HEK293T (cell line): ENCODE measurements around the gene SLC22A14.

ENCODE experiments used
- CTCF ChIA-PET: fragments of 350-600 bp; formaldehyde crosslinking; extraction: SDS; loops from one replicate; lab custom pipeline; 2021; ENCODE audit warnings: antibody characterized with exemption, inconsistent platforms; lab: Yijun Ruan, JAX
- POLR2A ChIA-PET: fragments of 350-600 bp; formaldehyde crosslinking; extraction: SDS; loops from one replicate; lab custom pipeline; 2020; ENCODE audit warnings: antibody characterized with exemption, inconsistent platforms; lab: Yijun Ruan, JAX
- DNase-seq: peaks from one replicate; pipeline ENCODE4 v3.0.0; 2012; ENCODE audit warnings: mixed read lengths; ENCODE audit errors: extremely low spot score
- ARNT ChIP-seq: fragments of 450-650 bp; IDR thresholded peaks from 2 replicates; pipeline ENCODE4 v1.6.1; 2017; ENCODE audit warnings: mild to moderate bottlenecking
- BHLHE40 ChIP-seq: fragments of 450-650 bp; IDR thresholded peaks from 2 replicates; pipeline ENCODE4 v1.6.1; 2016; ENCODE audit warnings: mild to moderate bottlenecking, moderate library complexity, borderline replicate concordance
- CTBP1 ChIP-seq: fragments of 450-650 bp; IDR thresholded peaks from 2 replicates; pipeline ENCODE4 v1.6.1; 2016; ENCODE audit warnings: borderline replicate concordance
- ELF4 ChIP-seq: fragments of 450-650 bp; IDR thresholded peaks from 2 replicates; pipeline ENCODE4 v1.6.1; 2017; ENCODE audit warnings: antibody characterized with exemption
- FOXA1 ChIP-seq: fragments of 450-650 bp; IDR thresholded peaks from 2 replicates; pipeline ENCODE4 v1.6.1; 2016; ENCODE audit warnings: mild to moderate bottlenecking
- FOXK2 ChIP-seq: fragments of 450-650 bp; IDR thresholded peaks from 2 replicates; pipeline ENCODE4 v1.6.1; 2016; ENCODE audit warnings: mild to moderate bottlenecking
- FOXM1 ChIP-seq: fragments of 450-650 bp; IDR thresholded peaks from 2 replicates; pipeline ENCODE4 v1.6.1; 2017; ENCODE audit warnings: mild to moderate bottlenecking, borderline replicate concordance
- HDGF ChIP-seq: fragments of 450-650 bp; IDR thresholded peaks from 2 replicates; pipeline ENCODE4 v1.6.1; 2017; ENCODE audit warnings: antibody characterized with exemption, borderline replicate concordance
- L3MBTL2 ChIP-seq: fragments of 450-650 bp; conservative IDR thresholded peaks from 2 replicates; pipeline ENCODE4 v1.6.1; 2016; ENCODE audit warnings: mild to moderate bottlenecking
- LEF1 ChIP-seq: fragments of 450-650 bp; IDR thresholded peaks from 2 replicates; pipeline ENCODE4 v1.6.1; 2017; ENCODE audit warnings: mild to moderate bottlenecking, borderline replicate concordance
- NFRKB ChIP-seq: fragments of 450-650 bp; IDR thresholded peaks from 2 replicates; pipeline ENCODE4 v1.6.1; 2016; ENCODE audit warnings: mild to moderate bottlenecking, moderate library complexity
- PKNOX1 ChIP-seq: fragments of 450-650 bp; IDR thresholded peaks from 2 replicates; pipeline ENCODE4 v1.6.1; 2016
- SP1 ChIP-seq: fragments of 450-650 bp; IDR thresholded peaks from 2 replicates; pipeline ENCODE4 v1.6.1; 2017
- SUZ12 ChIP-seq: fragments of 450-650 bp; IDR thresholded peaks from 2 replicates; pipeline ENCODE4 v1.6.1; 2016; ENCODE audit warnings: mild to moderate bottlenecking
- TARDBP ChIP-seq: fragments of 450-650 bp; IDR thresholded peaks from 2 replicates; pipeline ENCODE4 v1.6.1; 2016
- ZNF384 ChIP-seq: fragments of 450-650 bp; IDR thresholded peaks from 2 replicates; pipeline ENCODE4 v1.6.1; 2016

SLC22A14 gene

GRCh38 chr3:38297537-38297936 is 15.4 kb downstream of the SLC22A14 start:
- TF ChIP-seq FOXM1 (no peak), LEF1 (no peak), HDGF (no peak), L3MBTL2 (no peak), FOXA1 (no peak), ARNT (no peak), BHLHE40 (no peak), PKNOX1 (no peak), ZNF384 (no peak), TARDBP (no peak), NFRKB (no peak)
- POLR2A ChIA-PET: no interaction called here
- CTCF ChIA-PET: interaction anchor here (0.6 to 1.5 kb wide), 4 partner anchors 33 to 181 kb away, joined by 3 to 4 read pairs (median 3); partner anchors contain the start of gene OXSR1
- no peak for DNase-seq

- TF ChIP-seq L3MBTL2: no peak
- no peak for TF ChIP-seq ELF4
- TF ChIP-seq HDGF: no peak
- TF ChIP-seq FOXK2: no peak
- DNase-seq: peak; percentile 11
- ChIA-PET POLR2A (no interaction called here), CTCF (interaction anchor here (0.6 to 1.5 kb wide), 6 partner anchors 24 to 181 kb away, joined by 3 to 4 read pairs (median 3); partner anchors contain the start of gene OXSR1)
These were observed 16.0 kb downstream of the SLC22A14 start for GRCh38 chr3:38297947-38298711.

- ChIA-PET POLR2A (no interaction called here), CTCF (no interaction called here)
- no peak for DNase-seq
- TF ChIP-seq CTBP1: no peak
- TF ChIP-seq SP1: no peak
- TF ChIP-seq FOXK2: no peak
- no peak for TF ChIP-seq FOXM1
- no peak for TF ChIP-seq ELF4
- TF ChIP-seq LEF1: no peak
- TF ChIP-seq ZNF384: no peak
- TF ChIP-seq PKNOX1: no peak
- no peak for TF ChIP-seq ARNT
- TF ChIP-seq FOXA1: no peak
- no peak for TF ChIP-seq NFRKB
- no peak for TF ChIP-seq TARDBP
- TF ChIP-seq BHLHE40: no peak
- no peak for TF ChIP-seq SUZ12
- TF ChIP-seq L3MBTL2: no peak
- no peak for TF ChIP-seq HDGF
These were observed 24.8 kb downstream of the SLC22A14 start for GRCh38 chr3:38306941-38307340.

- CTCF ChIA-PET: no interaction called here
- no peak for TF ChIP-seq SUZ12
- TF ChIP-seq SP1: no peak
- no peak for TF ChIP-seq FOXM1
- no peak for TF ChIP-seq L3MBTL2
- TF ChIP-seq NFRKB: no peak
- TF ChIP-seq FOXK2: no peak
- no peak for TF ChIP-seq FOXA1
- TF ChIP-seq PKNOX1: no peak
- no peak for TF ChIP-seq ARNT
- TF ChIP-seq BHLHE40: no peak
- no peak for TF ChIP-seq HDGF
- TF ChIP-seq ELF4: no peak
- TF ChIP-seq LEF1: no peak
- no peak for TF ChIP-seq TARDBP
- POLR2A ChIA-PET: no interaction called here
- no peak for DNase-seq
These were observed 25.5 kb downstream of the SLC22A14 start for GRCh38 chr3:38307599-38307998.

GRCh38 chr3:38308456-38308855 is 26.4 kb downstream of the SLC22A14 start:
- ChIA-PET CTCF (interaction anchor here (0.7 kb wide), 2 partner anchors 16 to 332 kb away, joined by 3 read pairs; no protein-coding TSS in a partner anchor), POLR2A (interaction anchor here (1.5 kb wide), 1 partner anchor 144 kb away, joined by 3 read pairs; the partner anchor contains the start of gene OXSR1)
- DNase-seq: peak; percentile 4
- TF ChIP-seq FOXM1 (no peak), L3MBTL2 (no peak), BHLHE40 (no peak), LEF1 (no peak), SUZ12 (no peak), ZNF384 (no peak), SP1 (no peak)

- POLR2A ChIA-PET: no interaction called here
- TF ChIP-seq L3MBTL2 (no peak), SUZ12 (no peak), FOXK2 (no peak), ZNF384 (no peak), CTBP1 (no peak), HDGF (no peak), TARDBP (no peak)
- CTCF ChIA-PET: no interaction called here
- DNase-seq: no peak
These were observed 29.4 kb downstream of the SLC22A14 start for GRCh38 chr3:38311476-38311875.
